HG03025 (cell line): ENCODE results near the gene OCA2.
"Not testable (repeated sequence)": the region's sequence is repeated elsewhere in the genome, so short reads cannot be mapped to it uniquely, and the experiment has no call there.

Source experiments
- ATAC-seq: cut with Tn5 transposase; IDR thresholded peaks from one replicate; pipeline ENCODE4 v1.9.1; 2021; ENCODE audit warnings: mild to moderate bottlenecking, moderate library complexity; ENCODE audit not compliant: unreplicated experiment, low FRiP score

Gene OCA2

GRCh38 chr15:27854601-27855000 lies 244.5 kb downstream of the OCA2 start:
- no peak for ATAC-seq

DNA sequence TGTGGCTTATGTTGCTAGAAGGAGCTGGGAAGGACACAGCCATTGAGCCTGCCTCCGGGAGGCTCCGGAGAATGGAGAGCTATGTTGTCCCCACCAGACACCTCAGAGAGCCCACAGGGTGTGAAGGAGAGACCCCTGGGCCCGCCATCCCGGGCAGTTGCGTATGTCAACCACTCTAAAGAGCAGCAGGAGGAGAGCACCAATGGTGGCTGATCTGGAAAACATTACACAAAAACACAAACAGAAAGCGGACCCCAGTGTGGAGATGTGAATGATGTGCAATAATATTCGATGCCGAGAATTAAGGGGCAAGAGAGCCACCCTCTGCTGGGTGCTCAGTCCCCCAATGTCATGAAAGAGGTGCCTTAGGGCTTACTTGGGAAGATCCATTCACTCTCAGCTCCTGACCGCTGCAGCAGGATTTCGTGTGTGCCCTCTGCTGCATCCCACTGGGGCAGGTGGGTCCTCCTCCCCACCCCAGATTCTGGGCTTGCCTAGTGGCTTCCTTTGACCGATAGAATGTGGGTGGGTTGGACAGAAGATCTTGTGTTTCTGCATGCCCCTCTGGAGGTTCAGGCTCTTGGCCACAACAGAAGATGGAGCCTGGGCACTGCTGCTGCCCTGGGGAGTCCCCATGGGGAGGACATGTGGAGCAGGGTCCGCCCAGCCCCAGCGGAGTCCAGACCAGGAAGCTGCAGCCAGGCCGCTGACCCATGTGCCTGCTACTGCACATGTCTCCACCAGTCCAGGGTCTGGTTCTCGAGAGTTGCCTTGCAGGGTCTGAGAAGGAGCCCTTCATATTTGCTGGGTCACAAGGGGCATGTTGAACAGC lies 245.3 kb downstream of the OCA2 start:
- ATAC-seq = no peak

GRCh38 chr15:27851858-27852210 lies 247.3 kb downstream of the OCA2 start:
- no peak for ATAC-seq

GRCh38 chr15:27850981-27851857 lies 247.9 kb downstream of the OCA2 start:
- no peak for ATAC-seq

DNA sequence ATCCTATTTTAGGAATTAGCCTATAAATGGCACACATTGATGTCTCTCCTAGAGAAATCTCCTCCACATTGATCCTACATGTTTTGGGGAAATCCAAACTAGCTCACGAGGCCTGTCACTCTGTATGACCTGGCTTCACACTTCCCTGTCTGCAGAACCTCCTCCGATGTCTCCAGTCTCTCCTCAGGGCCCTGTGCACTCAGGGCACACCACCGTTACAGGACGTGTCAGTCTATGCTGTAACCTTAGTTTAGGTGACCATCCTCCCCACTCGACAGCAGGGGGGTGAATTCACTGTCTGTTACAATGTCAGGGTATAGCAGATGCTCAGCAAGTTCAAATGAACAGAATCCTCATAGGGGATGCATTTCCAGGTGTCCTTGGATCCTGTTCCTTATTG lies 249.1 kb downstream of the OCA2 start:
- ATAC-seq = no peak

DNA sequence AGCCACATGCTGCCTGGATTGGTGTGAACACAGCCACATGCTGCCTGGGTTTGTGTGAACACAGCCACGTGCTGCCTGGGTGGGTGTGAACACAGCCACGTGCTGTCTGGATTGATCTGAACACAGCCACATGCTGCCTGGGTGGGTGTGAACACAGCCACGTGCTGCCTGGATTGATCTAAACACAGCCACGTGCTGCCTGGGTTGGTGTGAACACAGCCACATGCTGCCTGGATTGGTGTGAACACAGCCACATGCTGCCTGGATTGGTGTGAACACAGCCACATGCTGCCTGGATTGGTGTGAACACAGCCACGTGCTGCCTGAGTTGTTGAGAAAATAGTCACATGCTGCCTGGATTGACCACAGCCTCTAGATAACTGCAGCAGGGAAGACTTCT lies 250.2 kb downstream of the OCA2 start:
- not testable (repeated sequence) for ATAC-seq

GRCh38 chr15:27847775-27848710 lies 251.1 kb downstream of the OCA2 start:
- ATAC-seq = no peak

- ATAC-seq = no peak
Observed at GRCh38 chr15:27846722-27847395, 252.3 kb downstream of the OCA2 start.

DNA sequence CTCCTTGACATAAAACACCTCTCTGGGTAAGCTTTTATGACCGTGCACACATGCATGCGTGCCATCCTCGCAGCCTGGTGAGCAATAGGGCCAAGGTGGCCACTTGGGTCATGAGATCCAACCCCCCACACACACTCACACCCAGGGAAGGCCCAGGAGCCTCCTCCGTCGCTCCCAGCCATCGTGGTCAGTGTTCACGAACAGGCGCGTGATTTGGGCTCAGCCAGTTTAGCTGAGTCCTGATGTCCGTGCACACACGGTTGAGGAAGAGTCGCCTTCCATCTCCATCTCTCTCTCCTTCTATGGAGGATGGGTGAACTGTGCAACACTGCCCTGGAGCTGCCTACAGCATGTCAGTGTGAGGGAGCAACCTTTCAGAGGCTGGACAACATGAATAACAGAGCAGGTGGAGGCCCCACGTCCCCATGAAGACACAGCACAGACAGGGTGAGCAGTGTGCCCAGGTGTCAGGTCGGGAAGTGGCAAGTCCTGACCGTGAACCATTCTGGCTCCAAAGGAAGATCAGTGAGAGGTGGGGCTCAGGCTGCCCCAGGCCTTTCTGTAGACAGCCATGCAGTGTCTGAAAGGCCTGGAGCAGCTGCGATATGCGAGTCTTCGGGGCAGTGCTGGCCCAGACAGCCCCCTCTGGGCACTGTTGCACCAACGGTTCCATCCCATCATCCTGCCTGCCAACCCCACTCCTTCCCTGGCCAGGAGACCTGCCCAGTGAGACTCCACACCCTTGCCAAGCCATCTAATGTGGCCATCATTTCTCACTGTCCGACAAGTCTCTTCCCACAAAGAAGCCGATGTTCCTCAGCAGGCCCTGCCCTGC lies 253.4 kb downstream of the OCA2 start:
- no peak for ATAC-seq

DNA sequence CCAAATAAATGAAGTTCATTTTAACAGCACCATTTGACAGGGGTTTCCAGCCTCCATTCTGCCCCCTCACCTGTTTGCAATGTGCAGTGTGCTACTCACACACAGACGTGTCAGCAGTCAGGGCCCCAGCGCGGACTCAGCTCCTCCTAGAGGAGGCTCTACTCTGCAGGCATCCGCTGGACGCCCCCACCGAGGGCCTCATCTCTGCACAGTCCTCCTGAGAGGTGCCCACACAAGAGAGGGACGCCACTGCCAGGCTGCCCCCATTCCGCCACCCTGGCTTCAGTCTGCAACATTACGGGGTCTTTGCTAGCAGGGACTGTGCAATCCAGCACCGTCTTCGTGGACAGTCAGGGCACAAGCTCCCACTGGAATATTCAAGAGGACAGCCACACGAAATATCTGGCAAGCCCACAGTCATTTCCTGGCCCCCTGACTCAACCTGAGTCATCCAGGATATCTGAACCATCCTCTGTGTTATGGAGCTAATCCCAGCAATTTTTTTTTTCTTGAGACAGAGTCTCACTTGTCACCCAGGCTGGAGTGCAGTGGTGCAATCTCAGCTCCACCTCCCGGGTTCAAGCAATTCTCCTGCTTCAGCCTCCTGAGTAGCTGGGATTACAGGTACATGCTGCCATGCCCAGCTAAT lies 255.0 kb downstream of the OCA2 start:
- ATAC-seq = no peak

DNA sequence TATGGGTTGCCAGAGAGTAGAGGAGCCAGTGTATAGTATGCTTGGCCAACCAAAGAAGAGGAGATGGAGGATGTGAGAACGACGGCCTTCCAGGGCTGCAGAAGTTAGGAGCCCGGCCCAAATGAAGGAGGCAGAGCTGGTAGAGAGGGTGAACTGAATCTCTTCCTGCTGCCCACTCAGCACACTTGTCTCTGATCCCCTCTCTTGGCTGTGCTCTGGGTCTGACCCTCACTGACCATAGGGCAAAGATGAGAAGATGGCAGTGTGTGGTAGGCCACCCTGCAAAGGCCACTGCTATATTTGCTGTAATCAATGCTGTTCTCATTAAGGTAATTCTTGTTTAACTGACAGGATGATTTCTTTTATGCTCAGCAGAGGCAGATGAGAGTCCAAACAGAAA lies 256.0 kb downstream of the OCA2 start:
- ATAC-seq = no peak

GRCh38 chr15:27842526-27842925 lies 256.6 kb downstream of the OCA2 start:
- no peak for ATAC-seq

GRCh38 chr15:27835233-27835939 lies 263.7 kb downstream of the OCA2 start:
- no peak for ATAC-seq

DNA sequence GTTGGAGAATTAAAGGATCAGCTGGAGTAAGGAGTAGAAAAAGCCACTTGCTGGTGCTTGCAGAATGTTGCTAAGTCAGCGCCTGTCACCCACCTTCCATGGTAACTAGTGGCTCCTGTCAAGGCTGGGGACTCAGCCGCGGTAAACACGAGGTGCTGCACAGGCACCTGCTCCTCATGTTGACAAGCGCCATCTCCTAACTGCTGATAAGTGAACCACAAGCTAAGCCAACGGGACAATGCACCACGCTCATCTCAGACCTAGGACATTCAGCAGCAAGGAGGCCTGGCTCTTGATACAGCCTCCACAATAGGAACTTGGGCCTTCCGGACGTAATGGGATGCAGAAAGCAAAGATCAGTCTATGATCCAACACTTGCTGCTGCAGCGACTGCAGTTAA lies 264.4 kb downstream of the OCA2 start:
- ATAC-seq = no peak

DNA sequence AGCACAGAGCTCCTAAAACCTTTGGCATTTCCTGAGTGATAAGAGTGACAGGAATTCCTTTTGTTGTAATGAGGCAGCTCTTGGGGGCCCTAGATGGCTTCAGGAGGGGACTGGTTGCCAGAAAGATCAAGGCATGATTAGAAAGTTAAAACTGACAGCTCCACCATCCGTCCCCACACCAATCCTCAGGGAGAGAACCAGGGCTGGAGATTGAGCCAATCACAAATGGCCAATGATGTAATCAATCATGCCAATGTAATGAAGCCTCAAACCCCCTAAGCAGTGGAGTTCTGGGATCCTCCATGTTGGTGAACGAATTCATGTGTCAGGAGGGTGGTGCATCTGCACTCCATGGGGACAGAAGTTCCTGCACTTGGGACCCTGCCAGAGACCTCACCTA lies 265.1 kb downstream of the OCA2 start:
- ATAC-seq = no peak

DNA sequence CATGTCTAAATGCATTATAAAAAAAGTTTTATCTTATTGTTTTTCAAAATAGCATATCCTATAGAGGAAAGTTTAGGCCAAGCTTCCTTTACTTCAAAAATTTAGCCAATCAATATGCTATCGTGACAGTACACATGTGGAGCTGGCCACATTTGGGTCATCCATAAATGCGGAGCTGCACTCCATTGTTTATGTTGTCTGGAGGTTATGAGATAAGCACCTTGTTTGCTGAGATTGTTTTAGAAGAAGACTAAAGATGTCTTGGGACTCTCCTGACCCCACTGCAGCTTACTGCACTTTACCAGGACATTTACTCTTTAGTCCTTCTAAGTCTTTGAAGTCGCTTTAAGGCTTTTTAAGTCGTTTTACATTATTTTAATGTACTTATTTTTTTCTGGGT lies 265.9 kb downstream of the OCA2 start:
- no peak for ATAC-seq

DNA sequence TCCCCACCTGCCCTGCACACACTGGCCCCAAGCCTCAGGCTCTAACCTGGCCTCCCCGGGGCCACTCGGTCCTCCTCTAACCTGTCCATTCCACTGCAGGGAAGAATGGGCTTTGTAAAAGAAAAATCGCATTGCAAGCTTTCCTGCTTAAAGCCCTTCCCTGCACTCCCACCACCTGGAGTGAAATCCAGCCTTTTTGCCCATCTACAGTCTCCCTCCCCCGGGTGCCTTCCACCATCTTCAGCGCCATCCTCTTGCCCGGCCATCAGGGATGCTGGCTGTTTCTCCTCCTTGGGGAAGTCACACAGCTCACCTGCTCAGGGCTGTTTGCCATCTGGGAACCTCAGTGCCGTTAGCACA lies 266.9 kb downstream of the OCA2 start:
- no peak for ATAC-seq
